OCI-LY1 (cell line): Measurements from ENCODE around the gene CAPN15.
A peak's percentile ranks its signal among the peaks of the same experiment; 100 is the strongest.

Source experiments
- H2AFZ ChIP-seq: fragments of 200-600 bp; sonication (generic), shearing (Covaris generic); 2 replicates; pipeline ENCODE4 v1.6.0; 2014; ENCODE audit warnings: antibody characterized with exemption, mild to moderate bottlenecking, low read length
- H3F3A ChIP-seq: fragments of 200-600 bp; sonication (generic), shearing (Covaris generic); 2 replicates; pipeline ENCODE4 v1.6.0; 2014; ENCODE audit warnings: mild to moderate bottlenecking, antibody characterized with exemption, low read length, moderate library complexity; ENCODE audit not compliant: insufficient read depth
- H3K27ac ChIP-seq: fragments of 200-600 bp; sonication (generic); 2 replicates; pipeline ENCODE4 v1.5.1; 2014; ENCODE audit warnings: low read length, mixed run types, mild to moderate bottlenecking, low read depth; ENCODE audit not compliant: poor library complexity, severe bottlenecking
- H3K27me3 ChIP-seq: fragments of 200-600 bp; sonication (generic); 2 replicates; pipeline ENCODE4 v1.6.0; 2014; ENCODE audit warnings: antibody characterized with exemption, mild to moderate bottlenecking, low read length, moderate library complexity; ENCODE audit not compliant: insufficient read depth
- H3K36me3 ChIP-seq: fragments of 200-600 bp; sonication (generic); 2 replicates; pipeline ENCODE4 v1.6.1; 2014; ENCODE audit warnings: mild to moderate bottlenecking, antibody characterized with exemption, low read length, moderate library complexity, mixed read lengths; ENCODE audit not compliant: insufficient read depth
- H3K4me1 ChIP-seq: fragments of 200-600 bp; sonication (generic); 2 replicates; pipeline ENCODE4 v1.5.1; 2014; ENCODE audit warnings: mild to moderate bottlenecking, low read length, moderate library complexity; ENCODE audit not compliant: insufficient read depth, severe bottlenecking
- H3K4me2 ChIP-seq: fragments of 200-600 bp; sonication (generic), shearing (Covaris generic); 2 replicates; pipeline ENCODE4 v1.6.1; 2014; ENCODE audit warnings: low read length
- H3K4me3 ChIP-seq: fragments of 200-600 bp; sonication (generic); 2 replicates; pipeline ENCODE4 v1.5.1; 2014; ENCODE audit warnings: low read length, low read depth, mild to moderate bottlenecking, mixed read lengths; ENCODE audit not compliant: poor library complexity, severe bottlenecking
- H3K79me2 ChIP-seq: fragments of 200-600 bp; shearing (Covaris generic); 2 replicates; pipeline ENCODE4 v1.6.1; 2016; ENCODE audit warnings: mixed run types, low read length, mixed read lengths; ENCODE audit not compliant: insufficient read depth
- H3K9ac ChIP-seq: fragments of 200-600 bp; sonication (generic), shearing (Covaris generic); 2 replicates; pipeline ENCODE4 v1.6.1; 2014; ENCODE audit warnings: mild to moderate bottlenecking, low read length, mixed read lengths
- H3K9me2 ChIP-seq: fragments of 200-600 bp; sonication (generic), shearing (Covaris generic); 2 replicates; pipeline ENCODE4 v1.6.1; 2014; ENCODE audit warnings: low read depth, mild to moderate bottlenecking, low read length, mixed read lengths
- H3K9me3 ChIP-seq: fragments of 200-600 bp; shearing (Covaris generic); 2 replicates; pipeline ENCODE4 v1.6.1; 2014; ENCODE audit warnings: low read length, mixed read lengths
- H4K20me1 ChIP-seq: fragments of 200-600 bp; sonication (generic), shearing (Covaris generic); 2 replicates; pipeline ENCODE4 v1.6.0; 2016; ENCODE audit warnings: mild to moderate bottlenecking, low read length; ENCODE audit not compliant: insufficient read depth
- EZH2 ChIP-seq: fragments of 200-600 bp; sonication (generic), shearing (Covaris generic); IDR thresholded peaks from 2 replicates; pipeline ENCODE4 v1.8.0; 2017; ENCODE audit warnings: borderline replicate concordance, mixed run types, mild to moderate bottlenecking, antibody characterized with exemption, low read length, moderate library complexity, mixed read lengths
- TF ChIP-seq, protein P1 (sequence below): fragments of 200-600 bp; sonication (generic), shearing (Covaris generic); IDR thresholded peaks from 2 replicates; pipeline ENCODE4 v1.5.1; 2017; ENCODE audit warnings: mild to moderate bottlenecking, antibody characterized with exemption, low read length, moderate library complexity, mixed read lengths

Gene CAPN15

DNA sequence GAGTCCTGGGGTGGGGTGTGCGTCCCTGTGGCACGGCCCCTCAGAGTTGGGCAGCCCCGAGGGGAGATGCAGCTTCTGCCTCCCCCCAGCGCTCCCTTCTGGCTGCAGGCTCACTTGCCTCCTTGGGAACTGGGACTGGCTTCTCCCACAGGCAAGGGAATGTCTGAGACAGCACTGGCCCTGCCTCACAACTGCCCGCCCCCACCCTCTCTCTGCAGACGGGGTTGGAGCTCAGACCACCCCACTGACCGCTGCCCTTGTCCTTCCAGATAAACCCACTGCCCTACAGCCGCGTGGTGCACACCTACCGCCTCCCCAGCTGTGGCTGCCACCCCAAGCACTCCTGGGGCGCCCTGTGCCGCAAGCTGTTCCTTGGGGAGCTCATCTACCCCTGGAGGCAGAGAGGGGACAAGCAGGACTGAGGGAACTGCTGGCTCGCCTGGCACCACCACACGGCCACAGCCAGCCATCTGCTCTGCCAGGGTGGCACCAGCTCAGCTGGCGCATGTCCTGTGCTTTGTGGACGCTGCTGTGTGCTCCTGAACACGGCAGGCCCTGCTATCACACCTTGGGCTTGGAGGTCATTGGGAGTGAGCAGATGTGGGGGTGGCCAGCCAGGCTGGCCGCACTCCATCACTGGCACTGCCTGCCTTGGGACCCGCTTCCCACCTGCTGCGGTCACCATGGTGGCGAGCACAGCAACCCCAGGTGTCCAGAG, 55.3 kb downstream of the CAPN15 start:
- H3K36me3 ChIP-seq, result peaks cover 3% of the 10 kb centered on the region; the same call in 1 of the 2 replicates
- no peak overlapping the region for H3K27ac ChIP-seq
- no peaks in the 10 kb centered on the region for H3K27me3 ChIP-seq
- H3F3A ChIP-seq, result no peaks in the 10 kb centered on the region
- peaks cover 15% of the 10 kb centered on the region for H3K4me1 ChIP-seq
- H3K9me3 ChIP-seq, result no peaks in the 10 kb centered on the region
- no peaks in the 10 kb centered on the region for H3K9me2 ChIP-seq
- H3K79me2 ChIP-seq, result no peaks in the 10 kb centered on the region
- no peak overlapping the region for H3K9ac ChIP-seq
- H4K20me1 ChIP-seq, result no peaks in the 10 kb centered on the region
- no peak for TF ChIP-seq EZH2
- TF ChIP-seq, protein P1, sequence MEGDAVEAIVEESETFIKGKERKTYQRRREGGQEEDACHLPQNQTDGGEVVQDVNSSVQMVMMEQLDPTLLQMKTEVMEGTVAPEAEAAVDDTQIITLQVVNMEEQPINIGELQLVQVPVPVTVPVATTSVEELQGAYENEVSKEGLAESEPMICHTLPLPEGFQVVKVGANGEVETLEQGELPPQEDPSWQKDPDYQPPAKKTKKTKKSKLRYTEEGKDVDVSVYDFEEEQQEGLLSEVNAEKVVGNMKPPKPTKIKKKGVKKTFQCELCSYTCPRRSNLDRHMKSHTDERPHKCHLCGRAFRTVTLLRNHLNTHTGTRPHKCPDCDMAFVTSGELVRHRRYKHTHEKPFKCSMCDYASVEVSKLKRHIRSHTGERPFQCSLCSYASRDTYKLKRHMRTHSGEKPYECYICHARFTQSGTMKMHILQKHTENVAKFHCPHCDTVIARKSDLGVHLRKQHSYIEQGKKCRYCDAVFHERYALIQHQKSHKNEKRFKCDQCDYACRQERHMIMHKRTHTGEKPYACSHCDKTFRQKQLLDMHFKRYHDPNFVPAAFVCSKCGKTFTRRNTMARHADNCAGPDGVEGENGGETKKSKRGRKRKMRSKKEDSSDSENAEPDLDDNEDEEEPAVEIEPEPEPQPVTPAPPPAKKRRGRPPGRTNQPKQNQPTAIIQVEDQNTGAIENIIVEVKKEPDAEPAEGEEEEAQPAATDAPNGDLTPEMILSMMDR, result no peak
- H2AFZ ChIP-seq, result no peak overlapping the region
- no peak overlapping the region for H3K4me2 ChIP-seq
- H3K4me3 ChIP-seq, result no peak overlapping the region

DNA sequence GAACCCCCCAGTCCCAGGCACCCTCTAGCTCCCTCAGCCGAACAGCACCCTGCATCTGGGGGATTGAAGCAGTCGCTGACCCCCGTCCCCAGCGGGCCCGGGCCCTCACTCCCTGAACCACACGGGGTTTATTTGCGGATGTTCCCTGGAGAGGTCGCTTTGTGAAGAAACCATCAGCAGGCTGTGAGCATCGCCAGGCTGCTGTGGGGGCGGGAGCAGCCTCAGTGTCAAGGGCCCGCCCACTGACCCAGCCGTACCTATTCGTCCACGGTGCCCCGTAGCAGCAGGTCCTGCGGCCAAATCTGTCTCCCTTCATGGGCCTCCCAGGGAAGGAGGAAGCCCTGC, 55.9 kb downstream of the CAPN15 start:
- Histone ChIP-seq H3K4me2 (peak overlapping the region; percentile 9; the same call in 1 of the 2 replicates), H3K4me3 (no peak overlapping the region), H3K9me3 (no peaks in the 10 kb centered on the region), H3K9me2 (no peaks in the 10 kb centered on the region), H3K4me1 (peaks cover 18% of the 10 kb centered on the region), H3K9ac (no peak overlapping the region), H3K27me3 (no peaks in the 10 kb centered on the region), H3K36me3 (peaks cover 3% of the 10 kb centered on the region; the same call in 1 of the 2 replicates), H4K20me1 (no peaks in the 10 kb centered on the region), H3F3A (no peaks in the 10 kb centered on the region), H3K27ac (no peak overlapping the region), H2AFZ (no peak overlapping the region), H3K79me2 (no peaks in the 10 kb centered on the region)
- no peak for TF ChIP-seq EZH2
- TF ChIP-seq, protein P1, result no peak

DNA sequence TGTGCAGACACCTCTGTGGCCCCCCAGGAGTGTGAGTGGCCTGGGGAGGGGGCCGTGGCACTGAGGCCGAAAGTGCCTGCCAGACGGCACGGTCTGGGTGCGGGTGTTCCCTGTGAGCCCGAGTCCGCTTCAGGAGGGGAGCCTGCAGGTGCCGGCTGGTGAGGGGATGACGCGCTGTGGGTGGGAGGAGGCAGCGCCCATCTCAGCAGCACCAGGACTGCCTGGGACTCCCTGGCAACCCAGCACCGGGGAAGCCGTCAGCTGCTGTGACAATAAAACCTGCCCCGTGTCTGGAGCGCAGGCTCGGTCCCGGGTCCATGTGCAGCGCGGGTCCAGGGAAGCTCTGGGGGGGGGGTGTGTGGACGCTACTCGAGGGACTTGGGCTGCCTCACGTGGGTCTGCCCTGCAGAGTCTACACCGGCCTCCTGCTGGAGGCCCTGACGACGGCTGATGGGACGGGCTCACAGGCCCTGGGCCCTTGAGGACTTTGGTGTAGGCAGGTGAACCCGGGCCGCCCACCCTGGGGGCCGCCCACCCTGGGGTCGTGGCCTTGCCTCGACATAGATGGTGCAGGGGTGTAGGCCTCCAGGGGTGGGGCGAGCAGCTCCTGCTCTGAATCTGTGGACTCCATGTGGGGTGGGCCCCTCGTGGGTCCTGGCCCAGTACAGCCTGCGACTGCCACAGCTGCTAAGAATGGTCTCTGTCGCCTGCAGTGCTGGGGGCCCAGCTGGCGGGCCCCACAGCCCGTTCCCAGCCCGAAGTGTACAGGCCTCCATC, 56.5 kb downstream of the CAPN15 start:
- H3K4me3 ChIP-seq, result no peak overlapping the region
- H3K9me3 ChIP-seq, result no peaks in the 10 kb centered on the region
- peaks cover 14% of the 10 kb centered on the region for H3K4me1 ChIP-seq
- H3F3A ChIP-seq, result no peaks in the 10 kb centered on the region
- H3K79me2 ChIP-seq, result no peaks in the 10 kb centered on the region
- no peak for TF ChIP-seq EZH2
- TF ChIP-seq, protein P1, result no peak
- no peak overlapping the region for H3K9ac ChIP-seq
- no peaks in the 10 kb centered on the region for H4K20me1 ChIP-seq
- peak overlapping the region; percentile 9; the same call in 1 of the 2 replicates for H3K4me2 ChIP-seq
- H2AFZ ChIP-seq, result no peak overlapping the region
- H3K36me3 ChIP-seq, result peaks cover 3% of the 10 kb centered on the region; the same call in 1 of the 2 replicates
- no peaks in the 10 kb centered on the region for H3K27me3 ChIP-seq
- H3K27ac ChIP-seq, result no peak overlapping the region
- H3K9me2 ChIP-seq, result no peaks in the 10 kb centered on the region
